Neural cell (in vitro differentiated cells): Measurements from ENCODE around the gene CEMIP.

Experiments
- EP300 ChIP-seq: fragments of 450-650 bp; conservative IDR thresholded peaks from 2 replicates; pipeline ENCODE4 v1.6.1; 2014; ENCODE audit warnings: antibody characterized with exemption, mild to moderate bottlenecking, moderate library complexity; ENCODE audit not compliant: poor library complexity, severe bottlenecking
- RAD21 ChIP-seq: fragments of 450-650 bp; conservative IDR thresholded peaks from 2 replicates; pipeline ENCODE4 v1.6.1; 2014; ENCODE audit warnings: antibody characterized with exemption, mild to moderate bottlenecking, moderate library complexity

GRCh38 chr15:80885016-80885579, 105.9 kb downstream of the CEMIP start:
- TF ChIP-seq RAD21 (no peak), EP300 (no peak)
